ENCODE measurements around the gene PRLH.
A peak's percentile ranks its signal among the peaks of the same experiment; 100 is the strongest.

The PRLH gene, protein sequence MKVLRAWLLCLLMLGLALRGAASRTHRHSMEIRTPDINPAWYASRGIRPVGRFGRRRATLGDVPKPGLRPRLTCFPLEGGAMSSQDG

GRCh38 chr2:237566401-237567235, at the start of gene PRLH:
TSS of gene PRLH (plus strand) at chr2:237566574. CDS start at chr2:237566574, 0 bp downstream.
- peak; percentile 10 for DNase-seq (ENCODE audit: low spot score)

GRCh38 chr2:237517163-237517562, 49.2 kb upstream of the PRLH start:
- DNase-seq (ENCODE audit: low spot score): no peak

DNA sequence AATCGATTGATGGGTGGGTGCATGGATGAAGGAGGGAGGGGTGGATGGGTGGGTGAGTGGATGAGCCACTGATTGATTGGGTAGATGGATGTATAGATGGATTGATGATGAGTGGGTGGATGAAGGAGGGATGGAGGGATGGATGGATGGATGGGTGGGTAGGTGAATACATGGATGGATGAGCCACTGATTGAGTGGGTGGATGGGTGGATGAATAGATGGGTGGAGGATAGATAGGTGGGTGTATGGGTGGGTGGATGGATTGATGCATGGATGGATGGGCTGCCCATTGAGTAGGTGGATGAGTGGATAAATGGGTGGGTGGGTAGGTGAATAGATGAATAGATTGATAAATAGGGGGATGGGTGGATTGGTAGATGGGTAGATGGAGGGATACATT, 48.4 kb upstream of the PRLH start:
- no peak for DNase-seq (ENCODE audit: low spot score)

- no peak for DNase-seq (ENCODE audit: low spot score)
Observed at GRCh38 chr2:237519506-237520245, 46.7 kb upstream of the PRLH start.

DNA sequence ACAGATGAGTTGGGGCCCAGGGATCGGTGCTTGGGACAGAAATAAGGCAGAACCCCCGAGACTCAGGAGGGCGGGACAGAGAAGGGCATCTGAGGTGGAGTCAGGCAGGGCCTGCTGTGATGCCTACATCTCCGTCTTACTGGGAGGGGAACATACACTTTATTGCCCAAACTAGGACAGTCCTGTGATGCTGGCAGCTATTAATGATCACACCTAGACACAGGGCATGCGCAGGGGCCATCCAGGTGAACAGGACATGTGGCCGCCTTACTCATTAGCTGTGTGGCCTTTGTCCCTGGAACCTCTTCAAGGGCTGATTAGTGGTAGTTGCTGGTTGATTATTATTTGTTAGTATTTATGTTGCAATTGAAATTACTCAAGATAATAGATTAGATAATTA, 46.1 kb upstream of the PRLH start:
- DNase-seq (ENCODE audit: low spot score): no peak

DNA sequence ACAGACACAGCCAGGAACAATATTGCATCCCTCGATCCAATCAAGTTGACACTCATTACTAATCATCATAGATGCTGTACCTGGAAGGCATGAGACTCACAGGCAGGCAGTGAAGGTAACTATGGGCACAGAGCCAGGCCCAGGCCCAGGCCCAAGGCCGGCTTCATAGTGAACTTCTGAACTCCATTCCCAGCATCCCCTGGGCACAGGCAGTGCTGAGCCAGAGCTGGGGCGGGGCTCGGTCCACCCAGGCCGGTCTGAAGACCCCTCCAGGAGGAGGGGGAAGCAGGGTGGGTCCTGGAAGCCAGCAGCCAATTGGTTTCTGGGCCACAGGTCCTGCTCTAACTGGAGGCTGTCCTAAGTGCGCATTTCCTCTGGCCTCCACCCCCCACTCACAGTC, 41.7 kb upstream of the PRLH start:
- DNase-seq (ENCODE audit: low spot score): no peak

- DNase-seq (ENCODE audit: low spot score): no peak
Observed at GRCh38 chr2:237525559-237526157, 40.7 kb upstream of the PRLH start.

DNA sequence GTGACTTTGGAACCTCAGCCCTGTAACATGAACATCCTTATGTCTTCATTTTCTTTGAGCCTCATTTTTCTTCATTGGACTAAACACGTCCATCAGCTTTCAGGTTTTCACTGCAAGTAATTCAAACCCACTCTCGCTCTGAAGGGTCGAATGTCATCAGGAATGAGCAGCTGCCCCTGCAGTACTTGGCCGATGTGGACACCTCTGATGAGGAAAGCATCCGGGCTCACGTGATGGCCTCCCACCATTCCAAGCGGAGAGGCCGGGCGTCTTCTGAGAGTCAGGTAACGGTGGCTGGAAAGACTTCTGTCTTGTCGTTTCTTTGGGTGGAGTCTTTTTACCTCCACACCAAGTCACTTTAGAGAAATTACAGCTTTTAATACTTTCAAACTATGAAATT, 39.1 kb upstream of the PRLH start:
- no peak for DNase-seq (ENCODE audit: low spot score)

DNA sequence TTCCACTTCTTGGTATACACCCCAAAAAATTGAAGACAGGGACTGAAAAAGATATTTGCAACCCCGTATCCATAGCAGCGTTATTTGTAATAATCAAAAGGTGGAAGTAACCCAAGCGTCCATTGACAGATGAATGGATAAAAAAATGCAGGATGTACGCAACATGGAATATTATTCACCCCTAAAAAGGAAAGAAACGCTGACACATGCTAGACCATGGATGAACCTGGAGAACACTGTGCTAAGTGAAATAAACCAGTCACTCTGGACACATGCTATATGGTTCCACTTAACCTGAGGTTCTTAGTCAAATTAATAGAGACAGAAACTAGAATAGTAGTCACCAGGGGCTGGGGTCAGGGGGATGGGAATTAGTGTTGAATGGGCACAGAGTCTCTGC, 38.6 kb upstream of the PRLH start:
- no peak for DNase-seq (ENCODE audit: low spot score)

DNA sequence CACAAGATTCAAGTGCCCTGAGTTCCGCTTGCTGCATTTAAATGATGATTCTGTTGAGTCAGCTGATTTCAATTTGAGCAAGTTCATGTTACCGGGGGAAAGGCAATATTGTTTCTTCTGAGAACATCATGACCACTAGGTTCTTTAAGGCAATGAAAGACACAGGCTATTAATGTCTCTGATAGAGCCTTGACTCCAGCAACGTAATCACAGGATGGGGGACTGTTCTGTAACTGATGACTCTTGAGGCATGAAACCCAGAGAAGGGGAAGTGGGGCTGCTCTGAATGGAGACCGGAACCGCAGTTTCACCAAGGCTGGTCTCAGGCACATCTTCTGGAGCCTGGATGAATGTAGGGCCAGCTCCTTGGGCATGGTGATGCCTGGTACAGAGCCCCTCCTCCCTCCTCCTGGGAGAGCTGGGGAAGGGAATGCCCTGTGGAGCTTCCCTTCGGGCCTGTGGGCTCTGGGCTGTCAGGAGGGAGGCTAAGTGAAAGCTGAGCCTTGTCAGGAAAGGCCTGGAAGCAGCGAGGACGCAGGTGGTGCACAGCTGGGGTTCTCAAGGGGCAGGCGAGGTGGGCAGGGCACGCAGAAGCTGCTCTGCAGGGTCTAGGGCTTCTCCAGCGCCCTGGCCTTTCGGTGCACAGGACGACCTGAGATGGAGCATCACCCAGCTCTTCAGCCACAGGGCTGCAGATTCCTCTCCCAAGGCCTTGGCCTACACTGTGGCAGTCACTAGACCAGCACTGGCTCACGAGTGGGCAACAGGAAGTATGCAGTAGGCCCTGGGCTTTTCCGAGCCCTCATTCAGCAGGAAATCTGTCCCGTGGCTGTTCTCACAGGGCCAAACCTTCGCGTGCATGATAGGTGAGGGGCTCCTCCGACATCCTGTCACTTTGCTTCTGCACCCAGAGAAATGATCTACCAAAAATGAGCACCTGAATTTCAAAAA, 36.6 kb upstream of the PRLH start:
- DNase-seq (ENCODE audit: low spot score): peak; percentile 34

- DNase-seq (ENCODE audit: low spot score): peak; percentile 13
Observed at GRCh38 chr2:237530472-237531433, 35.6 kb upstream of the PRLH start.

DNA sequence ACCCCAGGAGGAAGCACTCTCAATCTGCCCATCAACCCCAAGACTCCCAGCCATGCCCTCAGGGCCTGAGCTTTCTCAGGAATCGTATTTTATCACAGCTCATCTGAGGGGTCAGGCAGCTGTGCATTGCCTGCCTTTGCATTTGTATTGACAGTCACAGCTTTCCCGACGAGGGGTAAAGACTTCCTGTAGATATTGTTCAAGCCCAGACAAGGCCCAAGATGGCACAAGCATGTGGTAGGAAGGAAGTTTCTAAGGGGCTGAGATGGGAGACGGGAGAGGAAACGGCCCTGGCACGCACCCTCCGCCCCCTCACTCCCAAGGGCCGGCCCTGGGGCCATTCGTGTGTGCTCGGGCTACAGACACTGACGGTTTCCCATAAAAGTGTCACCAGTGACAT, 34.2 kb upstream of the PRLH start:
- DNase-seq (ENCODE audit: low spot score): no peak

DNA sequence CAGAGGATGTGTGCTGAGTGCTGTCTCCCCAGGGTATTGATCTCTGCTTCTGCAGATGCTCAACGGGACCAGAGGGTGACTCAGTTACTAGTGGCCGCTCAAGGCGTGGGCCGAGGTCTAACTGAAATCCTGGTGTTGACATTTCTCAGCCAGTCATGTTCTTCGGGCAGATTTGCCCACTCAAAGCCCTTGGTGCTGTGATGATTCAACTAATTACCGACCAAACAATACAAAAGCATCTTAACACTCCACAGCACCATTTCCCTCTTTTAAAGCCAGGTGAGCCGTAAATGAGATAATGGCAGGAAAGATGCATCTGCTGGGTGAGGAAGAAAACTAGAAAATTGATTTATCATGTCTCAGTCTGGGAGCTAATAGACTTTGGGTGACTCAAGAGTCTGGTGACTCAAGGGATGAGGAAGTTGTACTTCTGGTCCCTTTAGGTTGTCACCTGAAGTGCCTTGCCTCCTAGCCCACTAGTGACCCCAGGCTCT, 32.7 kb upstream of the PRLH start:
- no peak for DNase-seq (ENCODE audit: low spot score)

DNA sequence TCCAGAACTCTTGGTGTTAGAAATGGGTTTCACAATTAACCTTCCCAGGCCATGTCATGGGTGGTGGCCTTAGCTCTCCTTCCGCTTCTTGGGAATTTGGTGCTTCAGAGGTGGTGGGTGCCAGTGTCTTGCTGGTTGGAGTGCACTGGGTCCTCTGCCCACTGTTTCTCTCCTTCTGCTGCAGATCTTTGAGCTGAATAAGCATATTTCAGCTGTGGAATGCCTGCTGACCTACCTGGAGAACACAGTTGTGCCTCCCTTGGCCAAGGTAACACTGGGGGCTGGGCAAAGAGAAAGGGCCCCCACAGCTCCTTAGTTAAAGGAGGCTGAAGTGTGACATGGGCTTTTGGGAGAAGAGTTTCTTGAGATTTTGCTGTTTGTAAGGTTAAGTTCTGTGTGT, 32.0 kb upstream of the PRLH start:
- DNase-seq (ENCODE audit: low spot score): no peak

DNA sequence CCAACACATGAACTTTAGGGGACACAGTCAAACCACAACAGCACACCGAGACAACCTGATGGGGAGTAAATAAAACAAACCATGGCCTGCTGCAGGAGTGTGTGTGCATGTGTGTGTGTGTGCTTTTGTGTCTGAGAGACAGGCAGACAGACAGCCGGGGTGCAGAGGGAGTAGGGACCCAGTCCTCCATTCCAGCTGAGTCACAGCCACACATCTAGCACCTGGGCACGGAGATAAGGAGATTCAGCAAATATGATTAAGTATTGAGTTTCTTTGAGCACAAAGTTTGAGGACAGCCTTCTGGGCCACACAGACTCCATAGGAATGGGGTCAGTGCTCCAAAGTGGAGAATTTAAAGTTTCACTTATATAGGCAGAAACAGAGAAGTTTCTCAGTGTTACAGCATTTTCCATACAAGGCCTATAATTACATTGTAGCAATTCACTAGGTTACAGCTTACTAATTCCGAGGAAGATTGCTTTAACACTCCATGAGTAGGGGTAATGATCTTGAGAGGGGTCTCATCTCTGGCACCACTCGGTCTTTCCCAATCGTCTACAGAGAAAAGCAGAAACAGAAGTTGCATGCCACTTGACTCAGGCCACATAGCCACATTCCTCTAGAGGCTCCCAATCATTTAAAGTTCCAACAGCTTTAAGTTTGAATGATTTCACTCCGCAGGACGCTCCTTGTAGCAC, 30.8 kb upstream of the PRLH start:
- no peak for DNase-seq (ENCODE audit: low spot score)

DNA sequence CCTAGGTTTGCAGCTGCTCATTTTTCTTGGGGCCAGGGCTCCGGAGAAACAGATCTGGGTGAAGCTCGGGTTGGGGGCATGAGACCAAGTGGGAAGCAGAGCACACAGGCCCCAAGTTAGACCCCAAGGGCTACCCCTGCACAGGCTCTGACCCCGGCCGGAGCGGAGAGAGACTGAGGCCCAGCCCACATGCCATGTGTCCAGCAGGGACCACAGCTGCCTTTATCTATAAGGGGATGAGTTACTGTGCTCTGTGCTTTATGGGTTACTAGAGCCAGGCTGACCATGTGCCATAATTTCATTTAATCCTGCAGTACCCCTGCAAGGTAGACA, 30.3 kb upstream of the PRLH start:
- no peak for DNase-seq (ENCODE audit: low spot score)

- no peak for DNase-seq (ENCODE audit: low spot score)
Observed at GRCh38 chr2:237536617-237537016, 29.8 kb upstream of the PRLH start.

DNA sequence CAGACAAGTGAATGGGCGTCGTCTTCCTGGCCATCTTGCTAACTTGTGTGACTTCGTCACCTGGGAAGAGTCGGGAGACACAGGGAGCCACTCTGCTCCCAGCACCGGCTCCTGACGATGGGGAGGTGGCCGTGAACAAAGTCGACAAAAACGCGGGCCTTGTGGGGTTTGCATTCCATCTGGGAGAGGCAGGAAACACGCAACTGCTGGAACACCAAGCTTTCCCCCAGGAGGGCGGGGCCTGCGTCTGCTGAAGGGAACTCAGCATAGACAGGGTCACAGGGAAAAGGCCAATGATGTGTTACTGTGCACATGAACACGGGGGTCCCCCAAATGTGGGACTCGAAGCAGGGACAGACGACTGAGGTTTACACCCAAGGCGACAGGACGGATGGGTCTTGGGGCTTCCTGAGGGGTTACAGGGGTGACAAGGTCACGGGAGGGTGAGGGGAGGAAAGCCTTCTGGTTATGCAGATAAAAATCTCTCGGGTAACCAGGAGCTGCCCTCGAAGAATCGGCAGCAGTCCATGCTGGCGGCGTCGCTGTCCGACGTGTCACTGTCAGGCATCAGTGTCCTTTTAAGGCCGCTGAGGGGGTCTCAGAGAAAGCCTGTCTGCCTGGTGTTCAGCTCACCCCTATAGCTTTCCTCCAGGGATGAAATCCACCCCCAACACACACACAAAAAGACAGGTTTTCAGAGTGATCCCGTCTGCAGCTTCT, 28.2 kb upstream of the PRLH start:
- DNase-seq (ENCODE audit: low spot score): no peak

DNA sequence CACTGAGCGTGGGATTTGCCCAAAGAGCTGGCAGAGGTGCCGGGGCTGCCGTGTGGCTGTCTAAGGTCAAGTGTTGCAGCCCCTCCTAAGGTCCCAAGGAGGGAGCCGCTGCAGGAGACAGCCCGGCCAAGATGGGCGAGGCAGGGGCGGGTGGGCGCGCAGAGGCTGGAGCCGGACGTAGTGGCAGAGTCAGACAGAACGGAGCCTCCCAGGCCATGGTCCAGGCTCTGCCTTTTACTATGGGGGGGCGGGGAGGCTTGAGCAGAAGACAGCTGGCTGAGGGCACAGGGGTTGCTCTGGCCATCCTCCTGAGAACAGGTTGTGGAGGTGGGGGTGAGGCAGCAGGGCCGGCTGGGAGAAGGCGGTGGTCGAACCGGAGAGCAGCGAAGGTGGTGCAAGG, 27.5 kb upstream of the PRLH start:
- no peak for DNase-seq (ENCODE audit: low spot score)
